GM23248 (cell line): ENCODE results near the gene PKD1L1.

Source experiments
- EZH2 ChIP-seq: fragments of 200-600 bp; sonication (generic); IDR thresholded peaks from 2 replicates; pipeline ENCODE4 v1.6.1; 2018; ENCODE audit warnings: antibody characterized with exemption, mild to moderate bottlenecking; ENCODE audit not compliant: insufficient read depth, poor library complexity, severe bottlenecking
- EZH2phosphoT487 ChIP-seq: fragments of 200-600 bp; sonication (generic); IDR thresholded peaks from 2 replicates; pipeline ENCODE4 v1.6.1; 2018; ENCODE audit warnings: antibody characterized with exemption, moderate library complexity, mild to moderate bottlenecking, low read depth; ENCODE audit not compliant: insufficient read depth

- TF ChIP-seq EZH2phosphoT487 (no peak), EZH2 (no peak)
These were observed 120.9 kb downstream of the PKD1L1 start for GRCh38 chr7:47827351-47827756.
